GM21825 (cell line): ENCODE data around the gene SLF2.

Source experiments
- ATAC-seq: cut with Tn5 transposase; IDR thresholded peaks from one replicate; pipeline ENCODE4 v1.9.1; 2021; ENCODE audit warnings: mild to moderate bottlenecking, moderate library complexity; ENCODE audit not compliant: unreplicated experiment

Gene SLF2

DNA sequence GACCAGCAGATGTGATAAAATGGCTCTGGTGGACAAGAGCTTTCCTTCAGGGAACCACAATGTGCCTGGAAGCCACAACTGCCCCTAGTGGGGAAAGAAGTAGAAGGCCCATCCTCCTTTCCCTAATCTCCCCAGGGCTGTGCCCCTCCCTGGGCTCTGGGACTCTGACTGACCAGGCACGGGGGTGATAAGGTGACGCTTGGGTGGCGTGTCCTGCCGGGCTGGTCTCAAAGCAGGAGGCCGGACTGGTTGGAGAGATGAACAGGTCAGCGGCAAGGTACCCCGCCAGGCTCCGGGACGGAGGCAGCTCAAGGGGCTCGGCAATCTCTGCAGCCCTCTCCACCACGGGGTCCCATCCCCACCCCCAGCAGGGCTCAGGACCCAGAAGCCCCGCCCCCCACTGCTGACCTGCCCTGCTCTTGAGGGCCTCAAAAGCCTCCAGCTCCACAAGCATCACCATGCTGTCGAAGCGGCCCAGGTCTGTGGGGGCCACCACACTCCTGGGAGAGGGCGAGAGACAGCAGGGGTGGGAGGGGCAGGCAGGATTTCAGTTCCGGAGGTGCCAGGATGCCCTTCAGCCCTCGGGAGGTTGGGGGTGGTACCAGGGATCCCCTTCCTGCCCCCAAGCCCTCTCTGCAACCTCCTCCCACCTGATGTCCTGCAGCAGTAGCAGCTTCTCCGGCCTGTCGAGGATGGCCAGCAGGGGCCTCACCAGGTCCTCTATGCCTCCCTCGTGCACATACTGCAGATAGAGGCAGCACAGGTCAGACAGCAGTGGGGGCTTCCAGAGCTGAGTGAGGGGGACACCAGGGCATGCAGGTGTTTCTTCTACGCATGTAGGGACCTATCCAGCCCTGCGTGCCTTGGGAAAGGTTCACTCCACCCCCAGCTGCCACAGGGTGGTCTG lies 99.0 kb downstream of the SLF2 start:
- no peak for ATAC-seq

DNA sequence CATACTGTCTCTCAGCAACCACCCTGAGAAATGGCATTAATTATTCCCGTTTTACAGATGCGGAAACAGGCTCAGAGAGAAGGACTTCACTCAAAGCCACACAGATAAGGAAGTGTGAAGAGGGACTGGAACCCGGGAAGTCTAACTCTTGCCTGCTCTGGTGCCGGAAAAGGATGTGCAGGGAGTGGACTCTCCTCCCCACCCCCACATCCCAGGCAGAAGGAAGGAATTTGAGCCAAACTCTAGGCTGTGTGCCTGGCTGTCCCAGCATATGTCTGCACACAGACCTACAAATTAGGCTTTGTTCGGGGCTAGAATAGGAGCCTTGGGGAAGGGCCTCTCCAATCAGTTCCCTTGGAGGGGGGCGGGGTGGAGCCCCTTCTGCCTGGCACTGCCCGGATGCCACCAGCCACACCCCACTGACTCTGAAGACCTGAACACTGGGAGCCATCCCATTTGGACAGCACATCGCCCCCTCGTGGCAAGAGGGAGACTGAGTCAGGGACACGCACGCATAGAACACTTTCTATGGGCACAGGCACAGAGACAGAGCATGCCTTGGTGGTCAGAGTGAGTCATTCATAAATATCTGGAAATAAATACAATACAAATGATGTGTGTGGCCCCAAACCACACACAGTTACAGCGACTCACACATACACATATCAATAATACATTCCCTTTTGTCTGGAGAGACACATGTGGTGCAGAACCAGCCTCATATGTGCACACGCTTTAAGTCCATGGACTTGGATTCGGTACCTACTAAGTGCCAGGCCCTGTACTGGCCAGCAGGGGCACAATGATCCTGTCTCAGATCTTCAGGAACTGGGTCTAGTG lies 100.0 kb downstream of the SLF2 start:
- ATAC-seq, result peak; percentile 79

DNA sequence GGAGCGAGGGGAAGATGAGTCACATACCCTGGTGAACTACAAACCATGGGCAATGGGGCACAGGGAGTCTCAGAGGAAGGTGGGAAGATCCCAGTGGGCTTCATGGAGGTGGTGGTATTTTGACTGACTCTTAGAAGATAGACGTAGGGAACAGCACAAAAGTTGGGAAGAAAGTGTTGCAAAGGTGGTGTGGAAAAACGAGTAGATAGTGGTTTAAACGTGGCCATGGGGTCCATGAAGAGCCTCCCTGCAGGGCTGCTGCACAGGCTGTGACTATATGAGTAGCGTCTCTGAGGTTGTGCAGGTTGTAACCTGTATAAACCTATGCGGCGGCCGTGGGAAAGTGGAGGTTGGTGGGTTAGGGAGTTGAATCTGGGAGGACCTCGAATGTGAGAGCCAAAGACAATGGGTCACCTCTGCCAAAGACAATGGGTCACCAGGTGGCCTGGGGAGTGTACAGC lies 100.6 kb downstream of the SLF2 start:
- ATAC-seq, result no peak

DNA sequence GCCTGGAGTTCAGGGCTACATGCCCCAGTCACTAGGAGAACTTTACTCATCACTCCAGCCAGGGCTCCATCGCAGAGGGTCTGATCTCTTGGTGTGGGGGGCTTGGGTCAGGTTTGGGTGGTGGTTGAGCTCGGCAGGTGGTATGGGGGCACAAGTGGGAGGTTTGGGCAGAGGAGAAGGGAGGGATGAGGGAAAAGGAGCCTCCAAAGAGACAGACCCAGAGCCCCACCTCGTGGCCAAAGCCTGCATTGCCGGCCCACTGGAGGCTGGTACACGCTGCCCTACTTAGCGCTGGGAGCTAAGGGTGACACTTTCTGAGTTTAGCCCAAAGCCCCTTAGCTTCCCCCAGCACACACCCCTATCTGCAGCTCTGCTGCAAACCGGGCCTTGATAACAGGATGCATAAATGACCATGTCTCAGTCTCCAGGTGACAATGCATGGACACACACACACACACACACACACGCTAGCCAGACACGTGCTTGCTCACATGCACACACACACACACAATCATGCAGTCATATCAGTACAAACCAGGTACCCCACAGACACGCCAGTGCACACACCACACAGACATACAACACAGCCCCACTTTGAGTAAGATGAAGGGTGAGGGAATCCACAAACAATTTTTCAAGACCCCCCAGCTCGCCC lies 101.6 kb downstream of the SLF2 start:
- no peak for ATAC-seq
